GM23338 (cell line): Measurements from ENCODE around the gene CTAGE1.

Experiments used
- CREB1 ChIP-seq: fragments of 250-450 bp; sonication (Bioruptor Pico); IDR thresholded peaks from 2 replicates; pipeline ENCODE4 v1.5.0; 2020; ENCODE audit warnings: low read depth, mild to moderate bottlenecking, moderate library complexity
- CTCF ChIP-seq, 2 experiments: fragments of 200-600 bp in 1 of 2; sonication (generic) in 1 of 2; conservative IDR thresholded peaks; 2 replicates each; pipeline versions ENCODE4 v1.5.1 to v1.6.1; 2016 to 2017; ENCODE audit warnings: antibody characterized with exemption in 2 of 2, low read depth in 2 of 2, mild to moderate bottlenecking in 2 of 2, moderate library complexity in 1 of 2
- ETS1 ChIP-seq: IDR thresholded peaks from 2 replicates; pipeline ENCODE4 v1.6.1; 2016; ENCODE audit warnings: antibody characterized with exemption
- EZH2 ChIP-seq: fragments of 200-600 bp; sonication (generic); IDR thresholded peaks from one replicate; pipeline ENCODE4 v1.8.0; 2017; ENCODE audit warnings: antibody characterized with exemption, mild to moderate bottlenecking, low read depth; ENCODE audit not compliant: unreplicated experiment
- EZH2phosphoT487 ChIP-seq: fragments of 200-600 bp; sonication (generic); IDR thresholded peaks from one replicate; pipeline ENCODE4 v1.8.1; 2018; ENCODE audit warnings: antibody characterized with exemption; ENCODE audit not compliant: unreplicated experiment
- JUNB ChIP-seq: IDR thresholded peaks from one replicate; pipeline ENCODE4 v1.6.1; 2016; ENCODE audit warnings: antibody characterized with exemption; ENCODE audit not compliant: unreplicated experiment
- NANOG ChIP-seq: IDR thresholded peaks from 2 replicates; pipeline ENCODE4 v1.6.1; 2016; ENCODE audit warnings: antibody characterized with exemption, borderline replicate concordance
- POLR2AphosphoS5 ChIP-seq: IDR thresholded peaks from 2 replicates; pipeline ENCODE4 v1.6.1; 2016; ENCODE audit warnings: antibody characterized with exemption, low read depth
- REST ChIP-seq: IDR thresholded peaks from one replicate; pipeline ENCODE4 v1.6.1; 2018; ENCODE audit warnings: antibody characterized with exemption; ENCODE audit not compliant: unreplicated experiment
- STAT1 ChIP-seq: IDR thresholded peaks from one replicate; pipeline ENCODE4 v1.6.1; 2016; ENCODE audit warnings: antibody characterized with exemption; ENCODE audit not compliant: unreplicated experiment

- TF ChIP-seq CTCF (conservative IDR thresholded peaks at IDR 0.05; ENCODE audit: low read depth in 2 of 2) (no peak), EZH2phosphoT487 (no peak), ETS1 (no peak), POLR2AphosphoS5 (no peak), EZH2 (no peak), NANOG (no peak), JUNB (no peak), REST (no peak), CREB1 (CRISPR knock-in tag) (no peak), STAT1 (no peak)
Measured at GRCh38 chr18:22465859-22466457, 48.2 kb upstream of the CTAGE1 start.
